ENCODE data around the gene RALGPS1.

The RALGPS1 gene

DNA sequence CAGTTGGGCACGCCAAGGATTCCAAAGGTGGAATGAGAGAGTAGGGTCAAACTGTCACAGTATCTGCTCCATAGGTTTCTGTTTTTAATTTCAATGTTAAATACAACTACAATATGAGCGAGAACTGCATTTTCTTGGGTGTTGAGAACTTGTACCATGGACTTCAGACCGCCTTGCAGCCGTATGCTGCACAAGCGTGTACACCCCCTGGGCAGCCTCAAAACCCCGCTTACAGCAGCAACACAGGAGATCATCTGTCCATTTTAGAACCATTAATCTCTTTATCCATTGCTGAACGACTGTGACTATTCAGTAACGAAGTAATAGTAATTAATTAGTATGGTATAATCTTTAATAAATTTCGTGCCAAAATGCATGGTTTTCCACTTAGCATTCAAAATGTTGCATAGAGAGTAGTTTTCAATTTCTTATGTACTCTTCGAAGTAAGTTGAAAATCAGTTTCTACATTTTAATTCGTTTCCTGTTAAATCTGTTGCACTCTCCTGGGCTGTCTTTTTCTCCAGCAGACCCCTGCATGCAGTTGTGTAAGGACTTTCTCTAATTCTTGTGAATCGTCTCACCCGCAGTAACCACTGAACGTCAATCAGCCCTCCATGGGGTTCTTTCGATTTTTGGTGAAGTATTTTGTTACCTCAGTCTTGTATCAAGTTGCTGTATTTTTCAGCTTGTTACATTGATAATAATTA is 308.0 kb downstream of the RALGPS1 start:
- no peak for DNase-seq (ENCODE audit: low read depth in 2 of 2)

DNA sequence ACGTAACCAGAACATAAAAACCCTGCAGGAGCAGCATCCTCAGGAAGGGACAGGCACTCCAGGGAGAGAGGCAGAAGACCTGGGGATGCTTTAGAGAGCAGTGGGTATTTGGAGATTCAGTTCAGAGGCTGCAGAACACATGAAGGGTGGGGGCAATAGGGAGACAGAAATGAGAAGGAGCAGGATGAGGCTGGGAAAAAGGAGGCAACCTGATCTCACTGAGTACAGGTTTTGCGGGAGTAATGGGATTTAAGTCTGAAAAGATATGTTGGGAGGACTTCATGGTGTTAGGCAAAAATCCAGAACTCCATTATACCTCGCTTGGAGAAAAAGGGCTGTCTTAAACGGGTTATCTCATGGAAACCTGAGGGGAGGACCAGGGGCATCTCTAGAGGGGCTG is 308.7 kb downstream of the RALGPS1 start:
- no peak for DNase-seq (ENCODE audit: low read depth in 2 of 2)

- no peak for DNase-seq (ENCODE audit: low read depth in 2 of 2)
Observed at GRCh38 chr9:127223810-127224177, 309.2 kb downstream of the RALGPS1 start.

GRCh38 chr9:127224178-127224882 is 309.7 kb downstream of the RALGPS1 start:
- DNase-seq (ENCODE audit: low read depth in 2 of 2): peak; percentile 70 to 73

GRCh38 chr9:127224883-127225739 is 310.5 kb downstream of the RALGPS1 start:
- peak; percentile 77 to 79 for DNase-seq (ENCODE audit: low read depth in 2 of 2)

- no peak for DNase-seq (ENCODE audit: low read depth in 2 of 2)
Observed at GRCh38 chr9:127225801-127226625, 311.4 kb downstream of the RALGPS1 start.

DNA sequence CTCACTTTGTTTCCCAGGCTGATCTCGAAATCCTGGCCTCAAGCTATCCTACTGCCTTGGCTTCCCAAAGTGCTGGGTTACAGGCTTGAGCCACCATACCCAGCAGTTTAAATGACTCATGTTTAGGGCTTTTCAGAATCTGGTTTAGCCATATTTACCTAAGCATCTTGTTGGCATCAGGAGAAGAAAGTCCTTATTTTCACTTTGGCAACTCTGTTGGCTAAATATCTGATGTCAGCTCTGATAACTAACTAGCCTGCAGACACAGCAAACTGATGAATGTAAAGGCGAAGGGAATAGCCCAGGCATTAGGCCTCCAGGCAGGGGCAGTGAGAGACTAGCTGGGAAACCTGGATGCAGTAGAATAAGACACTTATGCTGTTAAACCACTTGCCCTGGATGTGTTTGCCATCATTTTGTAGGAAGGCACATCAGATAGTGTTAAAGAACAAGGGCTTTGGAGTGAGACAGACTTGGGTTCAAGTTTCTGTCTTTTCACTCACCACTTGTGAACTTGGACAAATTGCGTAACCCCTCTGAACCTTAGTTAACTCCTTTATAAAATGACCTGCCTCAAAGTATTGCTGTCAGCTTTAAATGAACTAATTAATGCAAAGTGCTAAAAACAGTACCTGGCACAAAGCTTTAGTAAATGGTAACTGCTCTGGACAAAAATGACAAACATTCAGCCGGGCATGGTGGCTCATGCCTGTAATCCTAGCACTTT is 315.3 kb downstream of the RALGPS1 start:
- no peak for DNase-seq (ENCODE audit: low read depth in 2 of 2)

DNA sequence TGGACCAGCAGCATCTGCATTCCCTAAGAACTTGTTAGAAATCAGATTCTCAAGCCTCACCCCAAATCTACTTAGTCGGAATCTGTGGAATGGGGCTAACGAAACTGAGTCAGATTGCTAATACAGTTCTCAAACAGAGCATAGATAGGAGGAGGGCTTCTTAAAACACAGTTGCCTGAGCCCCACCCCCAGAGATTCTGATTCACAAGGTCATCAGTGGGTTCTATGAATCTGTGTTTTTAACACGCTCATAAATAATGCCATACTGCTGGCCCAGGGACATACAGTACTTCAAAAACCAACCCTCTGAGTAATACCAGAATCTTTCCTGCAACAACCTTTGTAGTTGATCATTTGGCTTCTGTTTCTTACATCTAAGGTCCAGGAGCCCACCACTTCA is 317.1 kb downstream of the RALGPS1 start:
- no peak for DNase-seq (ENCODE audit: low read depth in 2 of 2)

GRCh38 chr9:127232833-127233549 is 318.4 kb downstream of the RALGPS1 start:
- no peak for DNase-seq (ENCODE audit: low read depth in 2 of 2)

DNA sequence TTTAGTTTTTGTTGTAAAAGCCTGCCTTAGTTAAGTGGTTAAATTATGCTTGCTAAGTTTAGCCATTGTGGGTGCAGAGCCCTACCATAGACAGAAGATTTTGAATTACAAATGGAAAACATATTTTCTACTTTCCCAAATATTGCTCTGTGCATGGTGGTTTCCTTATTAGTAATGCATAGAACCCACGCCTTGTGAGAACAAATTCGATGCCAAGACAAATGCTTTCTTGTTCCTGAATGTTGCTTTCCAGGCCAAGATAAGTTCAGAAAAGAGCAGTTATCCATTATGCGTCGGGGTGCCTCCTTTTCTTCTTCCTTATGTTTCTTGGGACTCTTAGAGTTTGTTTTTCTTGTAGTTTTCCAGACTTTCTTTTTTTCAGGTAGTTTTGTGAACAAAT is 319.0 kb downstream of the RALGPS1 start:
- DNase-seq (ENCODE audit: low read depth in 2 of 2): no peak

DNA sequence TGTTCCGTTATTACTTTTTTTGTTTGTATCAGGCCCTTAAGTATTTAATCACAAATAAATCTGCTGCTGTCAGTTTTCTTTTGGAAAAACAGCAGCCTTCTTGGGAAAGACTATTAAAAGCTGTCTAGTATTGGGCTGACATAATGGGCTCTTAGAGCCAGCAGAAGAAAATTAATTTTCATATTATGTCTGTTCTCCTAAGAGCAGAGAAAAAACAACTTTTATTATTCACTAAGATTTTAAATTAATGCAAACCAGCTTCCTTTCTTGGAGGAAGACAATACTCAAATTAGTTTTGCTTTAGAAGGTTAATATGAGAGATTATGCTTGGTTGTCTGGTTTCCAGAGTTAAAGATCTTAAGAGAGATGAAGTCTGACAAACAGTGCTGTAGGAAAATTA is 319.4 kb downstream of the RALGPS1 start:
- no peak for DNase-seq (ENCODE audit: low read depth in 2 of 2)

DNA sequence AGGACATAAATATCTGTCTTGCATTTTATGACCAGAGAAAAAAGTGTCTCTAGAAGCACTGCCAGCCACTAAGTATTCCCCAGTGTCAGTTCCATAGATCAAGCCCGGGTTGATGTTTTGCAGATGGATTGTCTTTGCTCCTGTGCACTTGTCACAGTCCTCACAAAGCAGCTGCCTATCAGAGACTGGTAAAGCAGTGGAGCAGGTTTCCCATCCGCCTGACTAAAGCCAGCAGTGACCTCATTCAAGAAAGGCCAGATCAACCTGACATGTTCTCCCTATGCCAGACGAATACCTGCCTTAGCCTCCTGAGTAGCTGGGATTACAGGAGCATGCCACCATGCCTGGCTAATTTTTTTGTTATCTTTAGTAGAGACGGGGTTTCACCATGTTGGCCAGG is 323.2 kb downstream of the RALGPS1 start:
- DNase-seq (ENCODE audit: low read depth in 2 of 2): no peak

GRCh38 chr9:127241354-127241753 is 326.8 kb downstream of the RALGPS1 start:
- no peak for DNase-seq (ENCODE audit: low read depth in 2 of 2)

DNA sequence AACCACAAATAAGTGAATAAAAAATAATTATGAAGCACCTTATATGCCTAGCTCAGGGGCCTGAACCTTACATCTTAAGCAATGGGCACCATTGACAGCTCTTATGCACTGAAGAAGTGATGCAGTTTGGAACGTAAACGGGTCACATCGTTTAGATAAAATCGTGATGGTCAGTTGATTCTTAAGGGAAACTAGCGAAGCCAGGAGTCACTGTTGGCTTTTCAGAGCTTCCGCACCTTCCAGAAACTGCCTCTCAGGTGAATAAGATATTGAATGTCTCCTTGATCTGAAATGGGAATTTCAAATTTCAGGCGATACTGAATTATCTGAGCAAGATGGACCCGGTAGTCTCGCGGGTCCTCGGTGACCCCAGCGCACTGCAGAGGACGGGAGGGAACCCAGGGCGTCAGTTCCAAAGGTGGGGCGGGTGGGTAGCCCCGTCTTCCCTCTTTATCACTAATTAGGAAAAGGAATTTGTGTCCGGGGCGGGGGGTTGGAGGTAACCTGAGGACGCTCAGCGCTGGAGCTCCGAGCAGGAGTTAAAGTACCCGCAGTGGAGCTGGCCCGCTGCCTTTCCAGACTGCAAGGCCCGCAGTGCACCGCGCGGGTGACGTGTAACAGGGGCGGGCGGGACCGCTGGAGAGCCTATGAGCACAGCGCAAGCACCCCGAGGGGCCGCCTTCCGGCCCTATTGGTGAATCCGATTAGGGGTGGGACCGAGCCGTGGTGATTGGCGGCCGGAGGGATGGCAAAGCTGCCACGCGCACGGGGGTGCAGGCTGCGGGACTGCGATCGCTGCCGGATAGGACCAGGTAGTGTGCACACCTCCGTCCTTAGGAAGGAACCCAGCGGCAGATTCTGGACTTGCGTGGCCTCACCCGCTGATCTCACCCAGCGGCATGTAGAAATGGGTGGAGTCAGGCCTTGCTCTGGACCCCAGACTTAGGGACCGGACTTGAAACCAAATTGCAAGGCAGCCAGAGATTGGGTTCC is 330.3 kb downstream of the RALGPS1 start:
- DNase-seq (ENCODE audit: low read depth in 2 of 2): peak; percentile 87 to 88

DNA sequence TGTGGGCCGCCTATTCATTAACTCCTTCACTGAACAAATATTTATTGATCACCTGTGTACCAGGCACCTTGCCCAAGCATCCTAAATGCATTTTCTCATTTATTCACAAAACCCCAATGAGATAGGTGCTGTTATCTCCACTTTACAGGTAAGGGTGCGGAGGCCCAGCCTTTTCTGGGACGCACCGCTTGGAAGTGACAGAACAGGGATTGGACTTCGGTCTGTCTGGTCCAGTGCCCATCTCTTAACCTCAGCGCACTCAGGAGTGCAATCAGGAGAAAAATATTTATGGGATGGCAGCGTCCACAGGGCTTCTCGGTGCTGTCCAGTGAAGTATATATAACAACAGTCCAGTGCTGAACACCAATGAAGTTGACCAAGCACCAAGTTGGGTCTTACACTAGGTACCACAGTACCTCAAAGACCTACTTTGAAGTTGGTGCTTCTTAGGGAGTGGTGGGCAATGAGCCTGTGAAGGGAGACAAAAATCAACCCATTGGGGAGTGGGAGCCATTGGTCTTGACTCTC is 331.1 kb downstream of the RALGPS1 start:
- DNase-seq (ENCODE audit: low read depth in 2 of 2): no peak

DNA sequence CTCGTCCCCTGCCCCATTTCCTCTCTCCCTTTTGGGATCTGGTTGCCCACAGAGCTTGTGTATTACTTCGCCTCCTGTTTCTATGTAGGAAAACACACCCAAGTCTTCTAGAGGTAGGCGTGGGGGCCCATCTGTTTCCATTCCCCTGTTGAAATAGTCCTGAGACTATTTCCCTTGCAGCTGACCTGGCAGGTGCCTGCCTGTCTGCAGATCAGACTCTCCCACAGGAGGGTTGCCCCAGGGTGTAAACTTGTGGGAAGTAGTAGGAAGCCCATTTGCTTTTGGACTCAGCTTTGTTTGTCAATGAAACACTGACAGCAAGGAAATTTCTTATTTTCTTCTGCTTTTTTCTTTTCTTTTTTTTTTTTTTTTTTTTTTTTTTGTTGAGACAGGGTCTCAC is 333.7 kb downstream of the RALGPS1 start:
- DNase-seq (ENCODE audit: low read depth in 2 of 2): no peak

DNA sequence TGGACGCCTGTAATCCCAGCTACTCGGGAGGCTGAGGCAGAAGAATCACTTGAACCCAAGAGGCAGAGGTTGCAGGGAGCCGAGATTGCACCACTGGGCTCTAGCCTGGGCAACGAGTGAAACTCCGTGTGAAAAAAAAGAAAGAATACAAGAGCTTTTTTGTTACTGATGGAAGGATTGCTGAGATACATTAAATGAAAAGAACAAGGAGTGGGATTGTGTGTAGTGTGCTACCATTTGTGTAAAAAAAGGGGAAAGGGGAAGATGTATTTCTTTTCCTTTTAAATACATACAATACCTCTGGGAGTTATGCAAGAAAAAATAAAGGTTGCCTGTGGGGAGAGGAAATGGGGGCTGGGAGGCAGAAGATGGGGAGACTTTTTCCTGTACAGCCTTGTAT is 335.3 kb downstream of the RALGPS1 start:
- DNase-seq (ENCODE audit: low read depth in 2 of 2): no peak

DNA sequence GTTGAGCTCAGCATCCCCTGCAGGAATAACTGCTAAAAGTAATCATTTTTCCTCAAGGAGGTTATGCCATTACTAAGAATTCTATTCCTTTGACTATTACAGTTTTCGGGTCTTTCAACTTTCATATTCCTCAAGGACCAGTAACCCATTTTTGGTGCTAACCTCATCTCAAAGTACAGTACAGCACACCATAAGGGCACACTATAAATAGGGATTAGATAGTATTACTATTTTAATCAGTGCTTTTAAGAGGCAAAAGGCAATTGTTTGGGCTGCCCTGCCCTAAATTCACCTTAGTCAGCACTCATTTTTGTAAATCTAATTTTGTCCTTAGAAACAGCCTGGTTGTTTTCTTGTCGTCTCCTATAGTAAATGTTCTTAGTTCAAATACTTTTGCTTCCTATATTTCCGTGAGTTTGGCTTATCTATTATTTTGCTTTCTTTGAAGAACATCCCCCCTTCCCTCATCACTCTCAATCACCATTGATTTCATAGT is 336.4 kb downstream of the RALGPS1 start:
- DNase-seq (ENCODE audit: low read depth in 2 of 2): no peak

All from stimulated activated CD8-positive, alpha-beta memory T cell treated with anti-CD3 and anti-CD28 coated beads, Interleukin-7, amount 100 ng/mL, for 1 hour (primary cell).